K562 (cell line): ENCODE results near the gene EHD2. TPM values are rescaled to one million over a fixed set of nuclear protein-coding genes. Genes with fewer than 3 reads are reported as not detected.

Experiments
- ATAC-seq: fragments of 200-7000 bp; cut with Tn5 transposase; 3 replicates; pipeline ENCODE4 v1.9.1; 2020; ENCODE audit warnings: moderate library complexity
- BruUV-seq: library from RNA; stranded (reverse); fragments of 400-500 nt; replicated peaks from 2 replicates; lab custom pipeline; 2021; lab: Mats Ljungman, UMichigan
- CTCF ChIA-PET: fragments of 300-600 bp; formaldehyde crosslinking; extraction: SDS; loops from one replicate; lab custom pipeline; 2021; ENCODE audit warnings: low intra/inter-chr PET ratio; lab: Yijun Ruan, JAX
- POLR2A ChIA-PET: fragments of 300-600, 350-650 bp; sonication (Branson Sonifier 250); formaldehyde crosslinking; extraction: SDS; loops from one replicate; lab custom pipeline; 2021; ENCODE audit warnings: antibody characterized with exemption, inconsistent platforms; lab: Yijun Ruan, JAX
- DNase-seq, 4 experiments: peaks; one replicate each; pipeline versions ENCODE4 v3.0.0 to v3.0.0-alpha.2; 2011 to 2018; ENCODE audit warnings: low spot score in 3 of 4, mixed read lengths in 3 of 4; ENCODE audit errors: extremely low read depth in 1 of 4
- FAIRE-seq: peaks from 2 replicates; lab custom pipeline; 2011; peaks lifted over from hg19 to GRCh38; lab: Jason Lieb, UNC
- H2AFZ ChIP-seq: 2 replicates; pipeline ENCODE4 v1.6.0; 2011; ENCODE audit warnings: low read depth, low read length, control low read depth, inconsistent platforms
- H3K27ac ChIP-seq: fragments of 200-600 bp; 3 replicates; pipeline ENCODE4 v1.8.0; 2011; ENCODE audit warnings: low read depth, mild to moderate bottlenecking, control low read depth, inconsistent platforms, low read length, moderate library complexity, mixed read lengths; ENCODE audit errors: extremely low read depth
- H3K27me3 ChIP-seq, 2 experiments: fragments of 300-600 bp in 1 of 2; 2 replicates in 1 of 2; 3 replicates in 1 of 2; pipeline versions ENCODE4 v1.6.0 to v1.8.0; 2011; ENCODE audit warnings: inconsistent platforms in 2 of 2, low read length in 2 of 2, mild to moderate bottlenecking in 1 of 2, mixed read lengths in 1 of 2, moderate library complexity in 1 of 2; ENCODE audit not compliant: control insufficient read depth in 2 of 2, insufficient read depth in 2 of 2
- H3K36me3 ChIP-seq: fragments of 300-600 bp; 3 replicates; pipeline ENCODE4 v1.8.0; 2011; ENCODE audit warnings: mild to moderate bottlenecking, low read length, inconsistent platforms; ENCODE audit not compliant: control insufficient read depth, insufficient read depth
- H3K4me1 ChIP-seq, 2 experiments: fragments of 200-600 bp in 1 of 2; replicated peaks in 1 of 2; 2 replicates in 1 of 2; 3 replicates in 1 of 2; pipeline versions ENCODE4 v1.5.1 to v1.8.0; 2011; ENCODE audit warnings: inconsistent platforms in 2 of 2, low read length in 2 of 2, mild to moderate bottlenecking in 1 of 2, mixed read lengths in 1 of 2, moderate library complexity in 1 of 2; ENCODE audit not compliant: control insufficient read depth in 2 of 2, insufficient read depth in 2 of 2
- H3K4me2 ChIP-seq: 2 replicates; pipeline ENCODE4 v1.6.1; 2011; ENCODE audit warnings: low read length, control low read depth, inconsistent platforms, mixed read lengths; ENCODE audit not compliant: insufficient read depth
- H3K4me3 ChIP-seq: fragments of 200-600 bp; sonication (generic), shearing (Covaris generic); 2 replicates; pipeline ENCODE4 v1.5.1; 2016; ENCODE audit warnings: control low read depth, inconsistent platforms
- H3K79me2 ChIP-seq: fragments of 200-600 bp; 3 replicates; pipeline ENCODE4 v1.8.0; 2011; ENCODE audit warnings: low read length, inconsistent platforms; ENCODE audit not compliant: control insufficient read depth, insufficient read depth
- H3K9ac ChIP-seq, 2 experiments: 2 replicates each; pipeline versions ENCODE4 v1.6.0 to v1.6.1; 2011; ENCODE audit warnings: low read depth in 2 of 2, low read length in 2 of 2, control low read depth in 1 of 2, inconsistent platforms in 1 of 2, mild to moderate bottlenecking in 1 of 2, mixed read lengths in 1 of 2; ENCODE audit not compliant: insufficient read depth in 1 of 2
- H3K9me1 ChIP-seq: one replicate; pipeline ENCODE4 v1.6.0; 2011; ENCODE audit warnings: inconsistent platforms, mild to moderate bottlenecking, low read length, moderate library complexity; ENCODE audit not compliant: control insufficient read depth, insufficient read depth
- H3K9me3 ChIP-seq: replicated peaks from 2 replicates; pipeline ENCODE4 v1.5.1; 2011; ENCODE audit warnings: low read depth, low read length, inconsistent platforms; ENCODE audit not compliant: control insufficient read depth, insufficient read depth
- H4K20me1 ChIP-seq: replicated peaks from 2 replicates; pipeline ENCODE4 v1.6.1; 2011; ENCODE audit warnings: low read length, inconsistent platforms, mixed read lengths; ENCODE audit not compliant: control insufficient read depth, insufficient read depth
- ADNP ChIP-seq: fragments of 200-800 bp; sonication (Bioruptor generic); IDR thresholded peaks from 2 replicates; pipeline ENCODE4 v1.6.1; 2016; ENCODE audit warnings: missing genetic modification characterization, missing compliant biosample characterization
- DPF2 ChIP-seq: fragments of 450-650 bp; IDR thresholded peaks from 2 replicates; pipeline ENCODE4 v1.6.1; 2016
- MCM5 ChIP-seq: fragments of 450-650 bp; IDR thresholded peaks from 2 replicates; pipeline ENCODE4 v1.6.1; 2016; ENCODE audit warnings: low read depth
- PRMT5 ChIP-seq: sonication (generic); formaldehyde crosslinking; IDR thresholded peaks from 2 replicates; pipeline ENCODE4 v1.5.0; 2020; ENCODE audit warnings: missing genetic modification reagents
- YY1 ChIP-seq, 3 experiments: IDR thresholded peaks; 2 replicates each; pipeline ENCODE4 v1.6.1; 2011; ENCODE audit warnings: low read length in 2 of 3, mild to moderate bottlenecking in 2 of 3, moderate library complexity in 2 of 3, borderline replicate concordance in 1 of 3, control low read depth in 1 of 3, low read depth in 1 of 3; ENCODE audit not compliant: insufficient read depth in 3 of 3, insufficient replicate concordance in 2 of 3, control insufficient read depth in 1 of 3, insufficient read length in 1 of 3; ENCODE audit errors: extremely low read depth in 1 of 3
- ZNF146 ChIP-seq: IDR thresholded peaks from one replicate; pipeline ENCODE4 v1.6.1; 2018; ENCODE audit warnings: missing compliant biosample characterization; ENCODE audit not compliant: unreplicated experiment
- WGBS: fragments of 100-300 bp; shearing (Covaris generic); methylation state at CpG from one replicate; pipeline ENCODE4 v1.1.6; 2016; ENCODE audit warnings: low coverage, mixed read lengths; ENCODE audit not compliant: insufficient coverage; ENCODE audit errors: missing lambda C conversion rate; 5-methylcytosine and 5-hydroxymethylcytosine counted together
- in situ Hi-C: fragments of 300-500 bp; cut with MboI; formaldehyde crosslinking; loops from 4 replicates; pipeline ENCODE4 v1.15.0; 2018; ENCODE audit warnings: inconsistent platforms, mixed read lengths
- intact Hi-C: fragments of 100-400 bp; cut with micrococcal nuclease; formaldehyde crosslinking; loops from 2 replicates; pipeline ENCODE4 v1.14.2; 2022
- polyA plus RNA-seq, 8 experiments: library from polyadenylated mRNA; depleted of rRNA in 4 of 8; stranded (reverse) in 5 of 8; unstranded in 3 of 8; fragments of >200 nt; fragmentation: Nextera tagmentation in 2 of 8; fragmentation: Illumina TruSeq in 1 of 8; extraction: Ambion mirVana in 2 of 8; extraction: Trizol in 1 of 8; gene quantifications; 2 replicates each; pipeline versions ENCODE4 v1.2.1 to v1.2.3, GENCODE V29; 2011 to 2014; ENCODE audit warnings: inconsistent platforms in 1 of 8, missing spikeins in 1 of 8
- total RNA-seq, 7 experiments: library from RNA; depleted of rRNA in 6 of 7; stranded (reverse); fragments of >200 nt in 6 of 7; fragmentation: Illumina TruSeq in 2 of 7; extraction: Trizol in 2 of 7; gene quantifications; 2 replicates each; pipeline versions ENCODE4 v1.2.1 to v1.2.3, GENCODE V29; 2011 to 2021; ENCODE audit warnings: low replicate concordance in 1 of 7
- TF ChIP-seq, protein P1 (sequence below): fragments of 250-450 bp; sonication (Bioruptor Pico); IDR thresholded peaks from 2 replicates; pipeline ENCODE4 v1.4.0; 2020; ENCODE audit warnings: mild to moderate bottlenecking, moderate library complexity
- TF ChIP-seq, protein P2 (sequence below), 2 experiments: fragments of 150-350 bp in 1 of 2; IDR thresholded peaks; 2 replicates each; pipeline ENCODE4 v1.6.1; 2012 to 2016; ENCODE audit warnings: low read depth in 2 of 2, low read length in 2 of 2, mild to moderate bottlenecking in 1 of 2, moderate library complexity in 1 of 2
- TF ChIP-seq, protein P3 (sequence below): sonication (generic); formaldehyde crosslinking; IDR thresholded peaks from 2 replicates; pipeline ENCODE4 v1.8.0; 2022; ENCODE audit warnings: missing genetic modification reagents, mild to moderate bottlenecking, borderline replicate concordance
- TF ChIP-seq, protein P4 (sequence below): sonication (generic); formaldehyde crosslinking; IDR thresholded peaks from 2 replicates; pipeline ENCODE4 v1.8.1; 2023; ENCODE audit warnings: mild to moderate bottlenecking, missing genetic modification reagents, moderate library complexity

EHD2 gene
- total and polyA plus RNA-seq, 9 of the 15 experiments (the other 6 are each of a cell fraction or from before 2014, with no cell fraction given): 1.7 to 32.2 (median 3.0) TPM

DNA sequence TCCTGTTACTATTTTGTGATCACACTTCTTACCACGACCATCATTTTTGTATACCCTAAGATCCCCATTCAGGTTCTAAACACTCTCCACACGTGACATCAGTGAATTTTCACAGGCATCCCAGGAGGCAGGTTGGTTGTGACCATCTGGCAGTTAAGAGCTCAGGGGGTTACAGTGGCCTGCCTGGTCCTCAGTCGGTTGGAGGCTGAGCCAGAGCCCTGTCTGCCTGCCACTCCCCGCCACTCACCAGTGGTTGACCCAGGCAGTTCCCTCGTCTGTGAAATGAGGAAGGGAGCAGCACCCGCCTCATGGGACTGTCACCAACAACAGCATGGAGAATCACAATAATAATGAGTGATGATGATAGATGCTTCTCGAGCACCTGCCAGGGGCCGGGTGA, 36.4 kb upstream of the EHD2 start:
- Histone ChIP-seq H4K20me1 (0 out of 2 replicates have a peak, but pooled peaks cover 5% of the 10 kb centered on the region), H2AFZ (no peak overlapping the region), H3K9ac (peak overlapping the region in 1 of 2 experiments; percentile 45; a peak in 1 of 4 replicates), H3K4me2 (no peak overlapping the region), H3K79me2 (no peaks in the 10 kb centered on the region), H3K9me3 (no peaks in the 10 kb centered on the region), H3K27me3 (no peaks in the 10 kb centered on the region), H3K4me3 (no peak overlapping the region), H3K9me1 (peaks cover 4% of the 10 kb centered on the region), H3K27ac (no peak overlapping the region), H3K4me1 (peaks cover 0 to 9% of the 10 kb centered on the region in 2 experiments; a peak in 2 of 5 replicates), H3K36me3 (peaks cover 31% of the 10 kb centered on the region; the same call in 1 of the 3 replicates)
- intact Hi-C loops (no loop called here), in situ Hi-C loops (no loop called here)
- FAIRE-seq (no peak), DNase-seq (no peak), ATAC-seq (no peak)
- POLR2A ChIA-PET: interaction anchor here (1.1 kb wide), 1 partner anchor 9 kb away, joined by 4 read pairs; no protein-coding TSS in a partner anchor
- BruUV-seq: no TSS peak
- WGBS: 77% methylated on average over 8 of the region's 8 CpGs
- CTCF ChIA-PET: no interaction called here
- TF ChIP-seq PRMT5 (CRISPR knock-in tag) (no peak), ADNP (tag) (no peak), MCM5 (no peak), ZNF146 (CRISPR knock-in tag) (no peak), DPF2 (no peak), YY1 (IDR thresholded peaks at IDR 0.05; ENCODE audit: borderline replicate concordance in 1 of 3, control insufficient read depth in 1 of 3, extremely low read depth in 1 of 3, insufficient read depth in 3 of 3, insufficient read length in 1 of 3, insufficient replicate concordance in 2 of 3, low read depth in 1 of 3, low read length in 2 of 3) (no peak)
- TF ChIP-seq, protein P1, sequence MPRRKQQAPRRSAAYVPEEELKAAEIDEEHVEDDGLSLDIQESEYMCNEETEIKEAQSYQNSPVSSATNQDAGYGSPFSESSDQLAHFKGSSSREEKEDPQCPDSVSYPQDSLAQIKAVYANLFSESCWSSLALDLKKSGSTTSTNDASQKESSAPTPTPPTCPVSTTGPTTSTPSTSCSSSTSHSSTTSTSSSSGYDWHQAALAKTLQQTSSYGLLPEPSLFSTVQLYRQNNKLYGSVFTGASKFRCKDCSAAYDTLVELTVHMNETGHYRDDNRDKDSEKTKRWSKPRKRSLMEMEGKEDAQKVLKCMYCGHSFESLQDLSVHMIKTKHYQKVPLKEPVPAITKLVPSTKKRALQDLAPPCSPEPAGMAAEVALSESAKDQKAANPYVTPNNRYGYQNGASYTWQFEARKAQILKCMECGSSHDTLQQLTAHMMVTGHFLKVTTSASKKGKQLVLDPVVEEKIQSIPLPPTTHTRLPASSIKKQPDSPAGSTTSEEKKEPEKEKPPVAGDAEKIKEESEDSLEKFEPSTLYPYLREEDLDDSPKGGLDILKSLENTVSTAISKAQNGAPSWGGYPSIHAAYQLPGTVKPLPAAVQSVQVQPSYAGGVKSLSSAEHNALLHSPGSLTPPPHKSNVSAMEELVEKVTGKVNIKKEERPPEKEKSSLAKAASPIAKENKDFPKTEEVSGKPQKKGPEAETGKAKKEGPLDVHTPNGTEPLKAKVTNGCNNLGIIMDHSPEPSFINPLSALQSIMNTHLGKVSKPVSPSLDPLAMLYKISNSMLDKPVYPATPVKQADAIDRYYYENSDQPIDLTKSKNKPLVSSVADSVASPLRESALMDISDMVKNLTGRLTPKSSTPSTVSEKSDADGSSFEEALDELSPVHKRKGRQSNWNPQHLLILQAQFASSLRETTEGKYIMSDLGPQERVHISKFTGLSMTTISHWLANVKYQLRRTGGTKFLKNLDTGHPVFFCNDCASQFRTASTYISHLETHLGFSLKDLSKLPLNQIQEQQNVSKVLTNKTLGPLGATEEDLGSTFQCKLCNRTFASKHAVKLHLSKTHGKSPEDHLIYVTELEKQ (CRISPR knock-in tag): no peak
- TF ChIP-seq, protein P2, sequence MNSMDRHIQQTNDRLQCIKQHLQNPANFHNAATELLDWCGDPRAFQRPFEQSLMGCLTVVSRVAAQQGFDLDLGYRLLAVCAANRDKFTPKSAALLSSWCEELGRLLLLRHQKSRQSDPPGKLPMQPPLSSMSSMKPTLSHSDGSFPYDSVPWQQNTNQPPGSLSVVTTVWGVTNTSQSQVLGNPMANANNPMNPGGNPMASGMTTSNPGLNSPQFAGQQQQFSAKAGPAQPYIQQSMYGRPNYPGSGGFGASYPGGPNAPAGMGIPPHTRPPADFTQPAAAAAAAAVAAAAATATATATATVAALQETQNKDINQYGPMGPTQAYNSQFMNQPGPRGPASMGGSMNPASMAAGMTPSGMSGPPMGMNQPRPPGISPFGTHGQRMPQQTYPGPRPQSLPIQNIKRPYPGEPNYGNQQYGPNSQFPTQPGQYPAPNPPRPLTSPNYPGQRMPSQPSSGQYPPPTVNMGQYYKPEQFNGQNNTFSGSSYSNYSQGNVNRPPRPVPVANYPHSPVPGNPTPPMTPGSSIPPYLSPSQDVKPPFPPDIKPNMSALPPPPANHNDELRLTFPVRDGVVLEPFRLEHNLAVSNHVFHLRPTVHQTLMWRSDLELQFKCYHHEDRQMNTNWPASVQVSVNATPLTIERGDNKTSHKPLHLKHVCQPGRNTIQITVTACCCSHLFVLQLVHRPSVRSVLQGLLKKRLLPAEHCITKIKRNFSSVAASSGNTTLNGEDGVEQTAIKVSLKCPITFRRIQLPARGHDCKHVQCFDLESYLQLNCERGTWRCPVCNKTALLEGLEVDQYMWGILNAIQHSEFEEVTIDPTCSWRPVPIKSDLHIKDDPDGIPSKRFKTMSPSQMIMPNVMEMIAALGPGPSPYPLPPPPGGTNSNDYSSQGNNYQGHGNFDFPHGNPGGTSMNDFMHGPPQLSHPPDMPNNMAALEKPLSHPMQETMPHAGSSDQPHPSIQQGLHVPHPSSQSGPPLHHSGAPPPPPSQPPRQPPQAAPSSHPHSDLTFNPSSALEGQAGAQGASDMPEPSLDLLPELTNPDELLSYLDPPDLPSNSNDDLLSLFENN (IDR thresholded peaks at IDR 0.05; ENCODE audit: low read depth in 2 of 2, low read length in 2 of 2): no peak
- TF ChIP-seq, protein P3, sequence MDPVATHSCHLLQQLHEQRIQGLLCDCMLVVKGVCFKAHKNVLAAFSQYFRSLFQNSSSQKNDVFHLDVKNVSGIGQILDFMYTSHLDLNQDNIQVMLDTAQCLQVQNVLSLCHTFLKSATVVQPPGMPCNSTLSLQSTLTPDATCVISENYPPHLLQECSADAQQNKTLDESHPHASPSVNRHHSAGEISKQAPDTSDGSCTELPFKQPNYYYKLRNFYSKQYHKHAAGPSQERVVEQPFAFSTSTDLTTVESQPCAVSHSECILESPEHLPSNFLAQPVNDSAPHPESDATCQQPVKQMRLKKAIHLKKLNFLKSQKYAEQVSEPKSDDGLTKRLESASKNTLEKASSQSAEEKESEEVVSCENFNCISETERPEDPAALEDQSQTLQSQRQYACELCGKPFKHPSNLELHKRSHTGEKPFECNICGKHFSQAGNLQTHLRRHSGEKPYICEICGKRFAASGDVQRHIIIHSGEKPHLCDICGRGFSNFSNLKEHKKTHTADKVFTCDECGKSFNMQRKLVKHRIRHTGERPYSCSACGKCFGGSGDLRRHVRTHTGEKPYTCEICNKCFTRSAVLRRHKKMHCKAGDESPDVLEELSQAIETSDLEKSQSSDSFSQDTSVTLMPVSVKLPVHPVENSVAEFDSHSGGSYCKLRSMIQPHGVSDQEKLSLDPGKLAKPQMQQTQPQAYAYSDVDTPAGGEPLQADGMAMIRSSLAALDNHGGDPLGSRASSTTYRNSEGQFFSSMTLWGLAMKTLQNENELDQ: no peak
- TF ChIP-seq, protein P4, sequence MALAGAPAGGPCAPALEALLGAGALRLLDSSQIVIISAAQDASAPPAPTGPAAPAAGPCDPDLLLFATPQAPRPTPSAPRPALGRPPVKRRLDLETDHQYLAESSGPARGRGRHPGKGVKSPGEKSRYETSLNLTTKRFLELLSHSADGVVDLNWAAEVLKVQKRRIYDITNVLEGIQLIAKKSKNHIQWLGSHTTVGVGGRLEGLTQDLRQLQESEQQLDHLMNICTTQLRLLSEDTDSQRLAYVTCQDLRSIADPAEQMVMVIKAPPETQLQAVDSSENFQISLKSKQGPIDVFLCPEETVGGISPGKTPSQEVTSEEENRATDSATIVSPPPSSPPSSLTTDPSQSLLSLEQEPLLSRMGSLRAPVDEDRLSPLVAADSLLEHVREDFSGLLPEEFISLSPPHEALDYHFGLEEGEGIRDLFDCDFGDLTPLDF: no peak
